ENCODE data around the gene GPR107. TPM values are rescaled to one million over a fixed set of nuclear protein-coding genes. Genes with fewer than 3 reads are reported as not detected.

The GPR107 gene
- total RNA-seq, 4 donors from 2014 or later = 24.2 to 38.4 (median 30.4) TPM

GRCh38 chr9:130186839-130187522, 133.3 kb downstream of the GPR107 start:
- H3K27me3 ChIP-seq = no peaks in the 10 kb centered on the region
- WGBS, 2 donors (ENCODE audit: low coverage in 1 of 2) = no CpG with 5 or more reads among the region's 25 CpGs
- peaks cover 0 to 100% (median 50%) of the 10 kb centered on the region in 3 donors for H3K4me1 ChIP-seq
- H3K4me3 ChIP-seq = peak overlapping the region; percentile 32 to 56
- TF ChIP-seq POLR2AphosphoS5 (IDR thresholded peaks at IDR 0.05) (peak; percentile 73), EP300 (IDR thresholded peaks at IDR 0.05) (no peak), POLR2A (IDR thresholded peaks at IDR 0.05) (peak; percentile 53 to 66)
- peak overlapping the region; percentile 75 to 98 (median 94) for H3K27ac ChIP-seq
- no peaks in the 10 kb centered on the region for H3K36me3 ChIP-seq
- peak; percentile 81 for ATAC-seq
- no peaks in the 10 kb centered on the region for H3K9me3 ChIP-seq

GRCh38 chr9:130187523-130187846, 133.8 kb downstream of the GPR107 start:
- Histone ChIP-seq H3K27me3 (no peaks in the 10 kb centered on the region), H3K4me1 (peaks cover 0 to 100% (median 53%) of the 10 kb centered on the region in 3 donors), H3K9me3 (no peaks in the 10 kb centered on the region), H3K36me3 (no peaks in the 10 kb centered on the region), H3K4me3 (peak overlapping the region in 1 of 2 donors; percentile 56), H3K27ac (peak overlapping the region; percentile 75 to 98 (median 94))
- TF ChIP-seq CTCF (IDR thresholded peaks at IDR 0.05) (no peak), POLR2A (IDR thresholded peaks at IDR 0.05) (no peak), POLR2AphosphoS5 (IDR thresholded peaks at IDR 0.05) (no peak), EP300 (IDR thresholded peaks at IDR 0.05) (no peak)
- ATAC-seq = peak; percentile 0
- WGBS, 2 donors (ENCODE audit: low coverage in 1 of 2) = no CpG with 5 or more reads among the region's 9 CpGs

- WGBS, 2 donors (ENCODE audit: low coverage in 1 of 2) = 67 to 80% methylated on average over 2 to 4 of the region's 7 CpGs
- H3K4me3 ChIP-seq = no peak overlapping the region
- peaks cover 0 to 100% (median 55%) of the 10 kb centered on the region in 3 donors for H3K4me1 ChIP-seq
- no peak for TF ChIP-seq EP300 (IDR thresholded peaks at IDR 0.05)
- no peak for TF ChIP-seq POLR2A (IDR thresholded peaks at IDR 0.05)
- no peak for TF ChIP-seq POLR2AphosphoS5 (IDR thresholded peaks at IDR 0.05)
- TF ChIP-seq CTCF (IDR thresholded peaks at IDR 0.05) = no peak
- no peaks in the 10 kb centered on the region for H3K9me3 ChIP-seq
- H3K36me3 ChIP-seq = no peaks in the 10 kb centered on the region
- no peak for ATAC-seq
- H3K27ac ChIP-seq = peak overlapping the region; percentile 36 to 98 (median 84)
- no peaks in the 10 kb centered on the region for H3K27me3 ChIP-seq
Measured at GRCh38 chr9:130188860-130189481, 135.3 kb downstream of the GPR107 start.

Small RNA genes within 50 kb of the gene (small RNA-seq; reads per million reads assigned to genes)
- 0 reads per million in 4 donors for gene RF00019

Other genes starting within 250 kb of the GPR107 start
- 10 to 100 TPM; 33.9 to 45.9 (median 38.2) TPM for gene TOR1A, start 229.8 kb upstream of the GPR107 start, total RNA-seq
- 100 to 1,000 TPM in 2 of 4 donors, 10 to 100 TPM in 2; 59.9 to 113 (median 85.0) TPM for gene C9orf78, start 218.6 kb upstream of the GPR107 start, total RNA-seq
- gene USP20, start 218.4 kb upstream of the GPR107 start, total RNA-seq = 10 to 100 TPM; 25.9 to 56.8 (median 33.4) TPM
- gene FNBP1, start 10.7 kb upstream of the GPR107 start, total RNA-seq = 100 to 1,000 TPM; 119 to 343 (median 188) TPM
- 100 to 1,000 TPM; 105 to 231 (median 127) TPM for gene NCS1, start 118.5 kb downstream of the GPR107 start, total RNA-seq
- gene HMCN2, start 211.9 kb downstream of the GPR107 start, total RNA-seq = 10 to 100 TPM in 3 of 4 donors, 1 to 10 TPM in 1; 9.6 to 21.1 (median 15.5) TPM